Measurements from ENCODE around the gene DUSP23.

DNA sequence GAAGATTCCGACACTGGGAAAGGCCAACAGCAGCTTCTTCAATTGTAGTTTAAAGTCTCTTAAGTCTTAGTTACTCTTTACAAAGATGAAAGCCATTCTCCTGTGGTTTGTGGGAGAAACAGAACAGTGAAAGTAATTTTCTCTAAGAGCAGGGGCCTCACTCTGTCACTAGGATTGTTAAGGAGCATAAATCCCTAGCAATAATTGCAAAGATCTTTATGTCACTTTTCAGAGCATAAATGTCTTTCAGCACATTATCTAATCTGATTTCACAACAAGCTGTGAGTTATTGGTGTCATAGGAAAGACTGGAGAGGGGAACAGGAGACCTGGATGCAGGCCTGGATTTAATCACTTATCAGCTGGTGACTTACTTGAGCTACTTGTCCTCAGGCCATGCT is 32.4 kb upstream of the DUSP23 start:
- TF ChIP-seq, protein P1, sequence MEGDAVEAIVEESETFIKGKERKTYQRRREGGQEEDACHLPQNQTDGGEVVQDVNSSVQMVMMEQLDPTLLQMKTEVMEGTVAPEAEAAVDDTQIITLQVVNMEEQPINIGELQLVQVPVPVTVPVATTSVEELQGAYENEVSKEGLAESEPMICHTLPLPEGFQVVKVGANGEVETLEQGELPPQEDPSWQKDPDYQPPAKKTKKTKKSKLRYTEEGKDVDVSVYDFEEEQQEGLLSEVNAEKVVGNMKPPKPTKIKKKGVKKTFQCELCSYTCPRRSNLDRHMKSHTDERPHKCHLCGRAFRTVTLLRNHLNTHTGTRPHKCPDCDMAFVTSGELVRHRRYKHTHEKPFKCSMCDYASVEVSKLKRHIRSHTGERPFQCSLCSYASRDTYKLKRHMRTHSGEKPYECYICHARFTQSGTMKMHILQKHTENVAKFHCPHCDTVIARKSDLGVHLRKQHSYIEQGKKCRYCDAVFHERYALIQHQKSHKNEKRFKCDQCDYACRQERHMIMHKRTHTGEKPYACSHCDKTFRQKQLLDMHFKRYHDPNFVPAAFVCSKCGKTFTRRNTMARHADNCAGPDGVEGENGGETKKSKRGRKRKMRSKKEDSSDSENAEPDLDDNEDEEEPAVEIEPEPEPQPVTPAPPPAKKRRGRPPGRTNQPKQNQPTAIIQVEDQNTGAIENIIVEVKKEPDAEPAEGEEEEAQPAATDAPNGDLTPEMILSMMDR (IDR thresholded peaks at IDR 0.05) = no peak
- TF ChIP-seq POLR2AphosphoS5 (IDR thresholded peaks at IDR 0.05) = no peak
- TF ChIP-seq EP300 (IDR thresholded peaks at IDR 0.05) = no peak
- no peak for TF ChIP-seq POLR2A (IDR thresholded peaks at IDR 0.05; ENCODE audit: low read depth)
